Osteocyte (in vitro differentiated cells): ENCODE data around the gene NIPA2. TPM values are rescaled to one million over a fixed set of nuclear protein-coding genes. Genes with fewer than 3 reads are reported as not detected.

Experiments used
- DNase-seq: peaks from one replicate; pipeline ENCODE4 v3.0.0; 2021; ENCODE audit warnings: mixed read lengths; ENCODE audit not compliant: unreplicated experiment; ENCODE audit errors: extremely low spot score
- H3K27ac Mint-ChIP-seq: one replicate; pipeline ENCODE4 v1.8.0; 2021; ENCODE audit warnings: mild to moderate bottlenecking, mixed read lengths; ENCODE audit not compliant: unreplicated experiment
- H3K27me3 Mint-ChIP-seq: one replicate; pipeline ENCODE4 v1.8.0; 2021; ENCODE audit warnings: mixed read lengths; ENCODE audit not compliant: unreplicated experiment
- H3K36me3 Mint-ChIP-seq: one replicate; pipeline ENCODE4 v1.8.0; 2021; ENCODE audit warnings: mixed read lengths; ENCODE audit not compliant: unreplicated experiment
- H3K4me1 Mint-ChIP-seq: one replicate; pipeline ENCODE4 v1.8.0; 2021; ENCODE audit warnings: mixed read lengths; ENCODE audit not compliant: unreplicated experiment
- H3K4me3 Mint-ChIP-seq: one replicate; pipeline ENCODE4 v1.8.0; 2021; ENCODE audit warnings: mild to moderate bottlenecking, moderate library complexity, mixed read lengths; ENCODE audit not compliant: unreplicated experiment
- H3K9me3 Mint-ChIP-seq: one replicate; pipeline ENCODE4 v1.8.0; 2021; ENCODE audit warnings: mixed read lengths; ENCODE audit not compliant: unreplicated experiment
- total RNA-seq: library from RNA; stranded (reverse); gene quantifications from 2 replicates; pipeline ENCODE4 v1.2.1, GENCODE V29; 2021
- TF ChIP-seq, protein P1 (sequence below): fragments of 200-600 bp; sonication (generic); IDR thresholded peaks from 2 replicates; pipeline ENCODE4 v1.5.0; 2021; ENCODE audit warnings: antibody characterized with exemption, mild to moderate bottlenecking, moderate library complexity

The NIPA2 gene
- total RNA-seq, 1 donor from 2014 or later: 57.1 TPM

- DNase-seq: no peak
- H3K27ac Mint-ChIP-seq: no peak overlapping the region
- H3K4me3 Mint-ChIP-seq: no peak overlapping the region
- peaks cover 10% of the 10 kb centered on the region for H3K4me1 Mint-ChIP-seq
- no peaks in the 10 kb centered on the region for H3K27me3 Mint-ChIP-seq
- H3K36me3 Mint-ChIP-seq: peaks cover 30% of the 10 kb centered on the region
- TF ChIP-seq, protein P1, sequence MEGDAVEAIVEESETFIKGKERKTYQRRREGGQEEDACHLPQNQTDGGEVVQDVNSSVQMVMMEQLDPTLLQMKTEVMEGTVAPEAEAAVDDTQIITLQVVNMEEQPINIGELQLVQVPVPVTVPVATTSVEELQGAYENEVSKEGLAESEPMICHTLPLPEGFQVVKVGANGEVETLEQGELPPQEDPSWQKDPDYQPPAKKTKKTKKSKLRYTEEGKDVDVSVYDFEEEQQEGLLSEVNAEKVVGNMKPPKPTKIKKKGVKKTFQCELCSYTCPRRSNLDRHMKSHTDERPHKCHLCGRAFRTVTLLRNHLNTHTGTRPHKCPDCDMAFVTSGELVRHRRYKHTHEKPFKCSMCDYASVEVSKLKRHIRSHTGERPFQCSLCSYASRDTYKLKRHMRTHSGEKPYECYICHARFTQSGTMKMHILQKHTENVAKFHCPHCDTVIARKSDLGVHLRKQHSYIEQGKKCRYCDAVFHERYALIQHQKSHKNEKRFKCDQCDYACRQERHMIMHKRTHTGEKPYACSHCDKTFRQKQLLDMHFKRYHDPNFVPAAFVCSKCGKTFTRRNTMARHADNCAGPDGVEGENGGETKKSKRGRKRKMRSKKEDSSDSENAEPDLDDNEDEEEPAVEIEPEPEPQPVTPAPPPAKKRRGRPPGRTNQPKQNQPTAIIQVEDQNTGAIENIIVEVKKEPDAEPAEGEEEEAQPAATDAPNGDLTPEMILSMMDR: no peak
- no peaks in the 10 kb centered on the region for H3K9me3 Mint-ChIP-seq
These were observed 55.4 kb downstream of the NIPA2 start for GRCh38 chr15:22893881-22894280.

DNA sequence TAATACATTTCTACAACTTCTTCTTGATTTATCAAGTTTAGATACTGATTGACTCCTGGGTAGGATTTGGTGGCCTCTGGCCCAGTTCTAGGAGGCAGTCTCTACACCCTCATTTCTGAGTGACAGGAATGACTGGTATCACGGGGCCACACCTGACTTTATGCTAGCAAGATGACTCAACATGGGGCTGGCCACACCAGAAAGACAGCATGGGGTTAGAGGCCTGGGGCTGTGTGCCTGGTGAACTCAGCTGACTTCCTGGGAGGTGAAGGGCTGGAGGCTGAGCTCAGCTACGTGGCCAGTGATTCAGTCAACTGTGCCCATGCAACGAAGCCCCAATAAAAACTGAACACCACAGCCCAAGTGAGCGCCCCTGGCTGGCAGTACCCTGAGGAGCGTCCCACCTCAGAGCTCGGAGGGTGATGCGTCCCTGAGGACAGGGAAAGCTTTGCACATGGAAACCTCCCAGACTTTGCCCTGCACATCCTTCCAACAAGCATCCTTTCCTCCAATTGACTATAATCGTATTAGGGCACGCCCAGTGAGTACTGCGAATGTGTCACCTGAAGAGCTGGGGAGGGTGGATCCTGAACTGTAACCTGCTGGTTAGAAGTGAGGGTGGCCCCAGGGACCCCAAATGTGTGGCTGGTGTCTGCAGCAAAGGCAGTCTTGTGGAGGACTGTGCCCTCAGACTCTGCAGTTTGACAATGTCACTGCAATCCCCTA lies 57.2 kb downstream of the NIPA2 start:
- no peaks in the 10 kb centered on the region for H3K9me3 Mint-ChIP-seq
- H3K27ac Mint-ChIP-seq: no peak overlapping the region
- no peaks in the 10 kb centered on the region for H3K27me3 Mint-ChIP-seq
- H3K36me3 Mint-ChIP-seq: peaks cover 35% of the 10 kb centered on the region
- DNase-seq: no peak
- H3K4me1 Mint-ChIP-seq: peaks cover 10% of the 10 kb centered on the region
- no peak overlapping the region for H3K4me3 Mint-ChIP-seq
- TF ChIP-seq, protein P1: no peak

GRCh38 chr15:22902046-22902445 lies 63.6 kb downstream of the NIPA2 start:
- TF ChIP-seq, protein P1: no peak

DNA sequence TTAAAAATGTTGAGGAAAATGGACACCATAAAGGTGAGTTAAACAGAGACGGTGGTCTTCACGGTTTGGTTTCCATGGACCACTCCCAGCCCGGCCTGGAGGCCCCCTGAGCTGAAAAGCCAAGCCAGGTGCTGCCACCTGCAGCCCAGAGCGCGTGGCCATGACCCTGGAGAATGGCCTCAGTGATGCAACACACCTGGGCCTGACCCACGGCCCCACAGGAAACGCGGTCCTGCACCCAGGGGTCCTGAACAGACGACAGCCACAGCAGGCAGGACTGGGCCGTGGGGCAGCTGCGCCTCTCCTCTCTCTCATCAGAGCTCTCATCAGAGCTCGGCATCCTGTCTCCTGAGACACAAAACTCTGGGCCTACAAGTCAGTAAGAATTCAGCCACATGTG lies 64.1 kb downstream of the NIPA2 start:
- DNase-seq: no peak
- no peak overlapping the region for H3K4me3 Mint-ChIP-seq
- H3K9me3 Mint-ChIP-seq: no peaks in the 10 kb centered on the region
- H3K36me3 Mint-ChIP-seq: peaks cover 41% of the 10 kb centered on the region
- no peaks in the 10 kb centered on the region for H3K27me3 Mint-ChIP-seq
- H3K27ac Mint-ChIP-seq: no peak overlapping the region
- no peaks in the 10 kb centered on the region for H3K4me1 Mint-ChIP-seq
- TF ChIP-seq, protein P1: no peak

More at GRCh38 chr15:22902046-22902445, 63.6 kb downstream of the NIPA2 start:
- peaks cover 43% of the 10 kb centered on the region for H3K36me3 Mint-ChIP-seq
- no peaks in the 10 kb centered on the region for H3K4me1 Mint-ChIP-seq
- no peak for DNase-seq
- no peaks in the 10 kb centered on the region for H3K9me3 Mint-ChIP-seq
- H3K27me3 Mint-ChIP-seq: no peaks in the 10 kb centered on the region
- no peak overlapping the region for H3K4me3 Mint-ChIP-seq
- H3K27ac Mint-ChIP-seq: no peak overlapping the region

GRCh38 chr15:22902981-22903380 lies 64.5 kb downstream of the NIPA2 start:
- Mint-ChIP-seq H3K9me3 (no peaks in the 10 kb centered on the region), H3K4me3 (no peak overlapping the region), H3K27ac (no peak overlapping the region), H3K4me1 (no peaks in the 10 kb centered on the region), H3K27me3 (no peaks in the 10 kb centered on the region), H3K36me3 (peaks cover 41% of the 10 kb centered on the region)
- TF ChIP-seq, protein P1: no peak
- no peak for DNase-seq
